Activated B cell treated with CpG ODN at 0.5 μM for 24 hours (primary cell): ENCODE data around the gene MFAP4. TPM values are rescaled to one million over a fixed set of nuclear protein-coding genes. Genes with fewer than 3 reads are reported as not detected.

Experiments used
- ATAC-seq: fragments of 200-7000 bp; cut with Tn5 transposase; one replicate; pipeline ENCODE4 v1.10.0; 2021; ENCODE audit warnings: low read depth, mild to moderate bottlenecking, moderate library complexity
- CTCF ChIA-PET: fragments of 350-600 bp; sonication (Branson Sonifier 250); formaldehyde crosslinking; loops from one replicate; lab custom pipeline; 2021; ENCODE audit warnings: antibody characterized with exemption; lab: Charles Lee
- POLR2A ChIA-PET: fragments of 350-600 bp; sonication (Branson Sonifier 250); formaldehyde crosslinking; loops from one replicate; lab custom pipeline; 2021; ENCODE audit warnings: antibody characterized with exemption; lab: Charles Lee
- DNase-seq: peaks from one replicate; pipeline ENCODE4 v3.0.0; 2022
- H3K27ac Mint-ChIP-seq: one replicate; pipeline ENCODE4 v1.8.0; 2020; ENCODE audit warnings: mixed read lengths
- H3K27me3 Mint-ChIP-seq: one replicate; pipeline ENCODE4 v1.8.0; 2021; ENCODE audit warnings: mixed read lengths
- H3K36me3 Mint-ChIP-seq: one replicate; pipeline ENCODE4 v1.8.0; 2021; ENCODE audit warnings: low read depth, mixed read lengths
- H3K4me1 Mint-ChIP-seq: one replicate; pipeline ENCODE4 v1.8.0; 2021; ENCODE audit warnings: mixed read lengths
- H3K4me3 Mint-ChIP-seq: one replicate; pipeline ENCODE4 v1.8.0; 2020; ENCODE audit warnings: mild to moderate bottlenecking, mixed read lengths
- H3K9me3 Mint-ChIP-seq: one replicate; pipeline ENCODE4 v1.8.0; 2020; ENCODE audit warnings: mixed read lengths
- intact Hi-C: fragments of 100-400 bp; cut with micrococcal nuclease; formaldehyde crosslinking; loops from one replicate; pipeline ENCODE4 v1.15.1; 2024
- total RNA-seq: library from RNA; stranded (reverse); gene quantifications from 2 replicates; pipeline ENCODE4 v1.2.3, GENCODE V29; 2022
- TF ChIP-seq, protein P1 (sequence below): fragments of 200-600 bp; IDR thresholded peaks from one replicate; pipeline ENCODE4 v1.8.0; 2022; ENCODE audit warnings: antibody characterized with exemption, mild to moderate bottlenecking

Gene MFAP4
- total RNA-seq, 1 donor from 2014 or later, result not detected

DNA sequence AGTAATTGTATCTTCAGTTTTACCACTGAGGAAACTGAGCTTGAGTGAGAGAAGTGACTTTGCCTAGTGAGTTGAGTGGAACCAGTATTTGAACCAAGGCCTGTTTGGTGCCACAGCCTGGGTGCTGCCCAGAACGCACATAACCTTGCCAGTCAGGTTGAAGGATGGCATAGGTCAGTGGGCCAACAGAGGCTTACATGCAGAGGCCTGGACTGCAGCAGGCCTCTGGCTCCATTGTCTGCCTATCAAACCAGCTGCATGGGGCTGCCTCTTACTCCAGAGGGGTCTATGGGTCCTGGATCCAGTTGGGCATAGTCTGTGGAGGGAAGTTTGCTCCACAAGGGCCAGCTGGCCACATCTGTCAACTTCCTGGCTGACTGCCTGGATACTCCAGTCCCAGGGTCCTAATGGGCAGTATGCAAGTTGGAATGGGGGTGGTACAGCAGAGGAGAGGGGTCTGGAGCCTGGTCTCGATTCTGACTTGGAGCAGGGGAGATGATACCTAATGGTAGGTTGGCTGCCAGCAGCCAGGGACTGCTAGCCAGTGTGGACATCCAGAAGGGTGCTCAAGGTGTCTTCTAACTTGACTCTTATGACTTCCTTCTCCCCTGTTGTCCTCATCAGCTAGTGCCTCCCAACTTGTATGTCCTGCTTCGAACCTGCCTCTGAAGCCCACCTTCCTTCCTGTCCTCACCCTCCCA is 12.9 kb upstream of the MFAP4 start:
- POLR2A ChIA-PET, result interaction anchor here (0.5 kb wide), 1 partner anchor 365 kb away, joined by 3 read pairs; no protein-coding TSS in a partner anchor
- no peaks in the 10 kb centered on the region for H3K9me3 Mint-ChIP-seq
- H3K36me3 Mint-ChIP-seq, result no peaks in the 10 kb centered on the region
- DNase-seq (no peak), ATAC-seq (no peak)
- peaks cover 5% of the 10 kb centered on the region for H3K27me3 Mint-ChIP-seq
- intact Hi-C loops, result no loop called here
- CTCF ChIA-PET, result no interaction called here
- H3K4me1 Mint-ChIP-seq, result no peaks in the 10 kb centered on the region
- TF ChIP-seq, protein P1, sequence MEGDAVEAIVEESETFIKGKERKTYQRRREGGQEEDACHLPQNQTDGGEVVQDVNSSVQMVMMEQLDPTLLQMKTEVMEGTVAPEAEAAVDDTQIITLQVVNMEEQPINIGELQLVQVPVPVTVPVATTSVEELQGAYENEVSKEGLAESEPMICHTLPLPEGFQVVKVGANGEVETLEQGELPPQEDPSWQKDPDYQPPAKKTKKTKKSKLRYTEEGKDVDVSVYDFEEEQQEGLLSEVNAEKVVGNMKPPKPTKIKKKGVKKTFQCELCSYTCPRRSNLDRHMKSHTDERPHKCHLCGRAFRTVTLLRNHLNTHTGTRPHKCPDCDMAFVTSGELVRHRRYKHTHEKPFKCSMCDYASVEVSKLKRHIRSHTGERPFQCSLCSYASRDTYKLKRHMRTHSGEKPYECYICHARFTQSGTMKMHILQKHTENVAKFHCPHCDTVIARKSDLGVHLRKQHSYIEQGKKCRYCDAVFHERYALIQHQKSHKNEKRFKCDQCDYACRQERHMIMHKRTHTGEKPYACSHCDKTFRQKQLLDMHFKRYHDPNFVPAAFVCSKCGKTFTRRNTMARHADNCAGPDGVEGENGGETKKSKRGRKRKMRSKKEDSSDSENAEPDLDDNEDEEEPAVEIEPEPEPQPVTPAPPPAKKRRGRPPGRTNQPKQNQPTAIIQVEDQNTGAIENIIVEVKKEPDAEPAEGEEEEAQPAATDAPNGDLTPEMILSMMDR, result no peak
- no peak overlapping the region for H3K4me3 Mint-ChIP-seq
- H3K27ac Mint-ChIP-seq, result no peak overlapping the region

DNA sequence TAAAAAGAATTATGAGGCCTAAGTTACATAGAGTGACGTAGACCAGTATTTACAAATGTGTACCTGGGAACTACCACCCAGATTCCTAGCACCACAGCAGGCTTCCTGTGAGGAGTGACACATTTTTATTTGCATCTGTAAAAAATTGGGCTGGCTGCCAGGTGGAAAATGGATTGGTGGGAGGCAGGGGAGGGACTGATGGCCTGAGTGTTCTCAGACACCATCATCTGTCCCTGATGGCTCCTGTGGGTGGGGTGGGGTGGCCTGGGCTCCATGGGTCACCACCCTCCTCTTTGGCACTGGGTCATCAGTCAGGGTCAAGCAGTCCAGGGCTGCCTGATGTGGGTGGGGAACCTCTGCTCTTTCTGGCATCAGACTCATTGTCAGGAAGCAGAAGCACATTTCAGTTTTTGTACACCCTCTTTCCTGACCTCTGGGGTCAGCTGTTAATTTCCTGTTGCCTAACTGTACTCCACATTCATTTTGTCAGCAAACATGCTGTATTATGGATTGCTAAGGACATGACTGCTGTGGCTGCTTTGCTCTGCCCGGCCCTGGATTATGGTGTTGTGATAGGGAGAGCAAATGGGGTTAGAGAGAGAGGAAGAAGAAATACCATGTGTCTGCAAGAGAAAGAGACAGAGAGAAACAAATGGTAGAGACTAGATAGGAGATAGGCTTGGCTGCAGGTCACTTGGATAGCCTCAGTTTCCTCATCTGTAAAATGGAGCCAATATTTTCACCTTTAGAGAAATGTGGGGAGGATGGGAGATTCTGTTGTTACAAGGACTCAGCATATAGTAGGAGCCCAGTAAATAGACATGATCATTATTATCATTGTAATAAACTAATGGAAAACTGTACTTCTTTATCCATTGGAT is 11.6 kb upstream of the MFAP4 start:
- ChIA-PET POLR2A (no interaction called here), CTCF (no interaction called here)
- no peak overlapping the region for H3K4me3 Mint-ChIP-seq
- no peaks in the 10 kb centered on the region for H3K4me1 Mint-ChIP-seq
- H3K36me3 Mint-ChIP-seq, result no peaks in the 10 kb centered on the region
- H3K27ac Mint-ChIP-seq, result no peak overlapping the region
- peaks cover 5% of the 10 kb centered on the region for H3K27me3 Mint-ChIP-seq
- TF ChIP-seq, protein P1, result no peak
- no peak for DNase-seq
- ATAC-seq, result no peak
- H3K9me3 Mint-ChIP-seq, result no peaks in the 10 kb centered on the region
- intact Hi-C loops, result no loop called here

DNA sequence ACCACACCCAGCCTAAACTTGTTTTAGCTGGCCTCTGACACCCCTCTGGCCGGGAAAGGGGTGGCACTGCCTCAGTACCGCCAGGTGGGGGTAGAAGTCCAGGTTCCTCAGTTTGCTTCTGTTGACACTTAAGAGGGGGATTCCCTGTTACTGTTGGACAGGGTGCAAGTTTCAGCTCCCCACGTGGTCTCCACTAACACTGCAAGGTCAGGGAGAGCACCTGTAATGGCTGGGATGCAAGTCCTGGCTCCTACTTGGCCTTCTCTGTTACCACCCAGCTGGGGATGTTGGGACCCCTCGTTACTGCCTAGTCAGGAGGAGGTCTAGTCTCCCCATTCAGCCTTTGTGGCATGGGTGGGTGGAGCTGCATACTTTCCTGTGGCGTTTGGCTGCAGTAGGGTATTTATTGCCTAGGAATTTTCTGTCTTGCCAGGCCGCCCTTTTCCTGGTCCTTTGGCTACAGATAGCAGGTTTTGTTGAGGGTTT is 10.6 kb upstream of the MFAP4 start:
- DNase-seq, result no peak
- TF ChIP-seq, protein P1, result no peak
- H3K4me3 Mint-ChIP-seq, result no peak overlapping the region
- POLR2A ChIA-PET, result no interaction called here
- H3K27ac Mint-ChIP-seq, result no peak overlapping the region
- no peaks in the 10 kb centered on the region for H3K4me1 Mint-ChIP-seq
- H3K36me3 Mint-ChIP-seq, result no peaks in the 10 kb centered on the region
- H3K27me3 Mint-ChIP-seq, result peaks cover 5% of the 10 kb centered on the region
- H3K9me3 Mint-ChIP-seq, result no peaks in the 10 kb centered on the region
- intact Hi-C loops, result no loop called here
- no peak for ATAC-seq
- CTCF ChIA-PET, result no interaction called here

DNA sequence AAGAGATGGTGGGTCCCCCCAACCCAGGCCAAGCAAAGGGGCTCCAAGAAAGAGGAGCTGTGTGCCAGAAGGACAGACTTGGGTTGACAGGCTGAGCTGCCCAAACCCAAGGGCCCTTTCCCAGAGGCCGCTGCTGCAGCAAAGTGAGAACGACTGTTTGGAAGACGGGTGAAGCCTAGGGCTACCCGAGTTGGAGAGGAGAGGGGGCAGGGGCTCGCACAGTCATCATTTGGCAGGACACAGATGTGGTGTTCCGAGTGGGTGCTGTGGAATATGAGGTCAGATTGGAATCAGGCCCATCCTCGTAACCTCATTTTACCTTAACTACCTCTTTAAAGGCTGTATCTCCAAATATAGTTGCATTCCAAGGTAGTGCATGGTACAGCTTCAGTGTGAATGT is 5.3 kb upstream of the MFAP4 start:
- DNase-seq (no peak), ATAC-seq (no peak)
- H3K27ac Mint-ChIP-seq, result no peak overlapping the region
- intact Hi-C loops, result no loop called here
- H3K9me3 Mint-ChIP-seq, result no peaks in the 10 kb centered on the region
- H3K27me3 Mint-ChIP-seq, result peaks cover 5% of the 10 kb centered on the region
- H3K4me3 Mint-ChIP-seq, result no peak overlapping the region
- POLR2A ChIA-PET, result no interaction called here
- CTCF ChIA-PET, result no interaction called here
- H3K36me3 Mint-ChIP-seq, result no peaks in the 10 kb centered on the region
- no peaks in the 10 kb centered on the region for H3K4me1 Mint-ChIP-seq
- TF ChIP-seq, protein P1, result no peak

DNA sequence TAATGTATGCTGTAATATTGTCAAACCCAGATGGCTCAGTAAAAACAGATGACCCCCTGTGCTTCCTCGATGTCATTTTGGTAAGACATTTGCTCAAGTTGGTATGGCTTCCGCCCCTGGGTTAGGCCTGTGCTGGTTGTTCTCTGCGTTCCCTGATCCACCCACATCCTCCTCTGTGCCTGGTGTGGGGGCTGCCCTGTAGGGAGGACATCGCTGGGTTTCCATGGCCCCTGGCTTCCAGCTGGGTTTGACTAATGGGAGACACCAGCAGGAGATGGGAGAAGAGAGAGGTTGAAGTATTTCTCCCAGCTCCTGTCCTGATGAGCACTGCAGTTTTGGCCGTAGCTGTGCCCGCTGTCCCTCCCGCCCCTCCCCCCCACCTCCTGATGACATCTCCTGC is 4.4 kb upstream of the MFAP4 start:
- ATAC-seq (no peak), DNase-seq (no peak)
- Mint-ChIP-seq H3K9me3 (no peaks in the 10 kb centered on the region), H3K36me3 (no peaks in the 10 kb centered on the region), H3K4me1 (no peaks in the 10 kb centered on the region), H3K27ac (no peak overlapping the region), H3K4me3 (no peak overlapping the region), H3K27me3 (peaks cover 5% of the 10 kb centered on the region)
- ChIA-PET CTCF (no interaction called here), POLR2A (no interaction called here)
- TF ChIP-seq, protein P1, result no peak
- intact Hi-C loops, result no loop called here
